Spleen (tissue), 7 donors: ENCODE results near the gene SLC34A1.

Source experiments
- CTCF ChIP-seq, 11 experiments: fragments of 200-600 bp in 7 of 11; fragments of 450-650 bp in 4 of 11; sonication (generic) in 4 of 11; IDR thresholded peaks in 8 of 11; conservative IDR thresholded peaks in 3 of 11; 1 replicate in 7 of 11; 2 replicates in 4 of 11; pipeline versions ENCODE4 v1.4.0 to v1.8.0; 2016 to 2021; ENCODE audit warnings: antibody characterized with exemption in 11 of 11, inconsistent platforms in 4 of 11, mild to moderate bottlenecking in 1 of 11
- POLR2A ChIP-seq, 3 donors: fragments of 450-650 bp; IDR thresholded peaks; one replicate each; pipeline ENCODE4 v1.5.1; 2017; ENCODE audit warnings: antibody characterized with exemption in 3 of 3, mild to moderate bottlenecking in 1 of 3
- POLR2AphosphoS5 ChIP-seq, 3 donors: sonication (generic); formaldehyde crosslinking; IDR thresholded peaks; one replicate each; pipeline ENCODE4 v1.5.1; 2017; ENCODE audit warnings: antibody characterized with exemption in 3 of 3
- donor health status: DM: no; HTN: no; CAD: no; lungs with moderate emphysema.
- donor health status: DM: no; HTN: no; CAD: no.
- donor health status: DM: no; HTN: no; CAD: no.

GRCh38 chr5:177410575-177410974 is 26.3 kb downstream of the SLC34A1 start:
- TF ChIP-seq CTCF (IDR thresholded peaks at IDR 0.05 in 8 of 11, conservative IDR thresholded peaks at IDR 0.05 in 3 of 11) (no peak), POLR2A (IDR thresholded peaks at IDR 0.05) (no peak), POLR2AphosphoS5 (IDR thresholded peaks at IDR 0.05) (no peak)
